Measurements from ENCODE around the gene STK32A.

STK32A gene

DNA sequence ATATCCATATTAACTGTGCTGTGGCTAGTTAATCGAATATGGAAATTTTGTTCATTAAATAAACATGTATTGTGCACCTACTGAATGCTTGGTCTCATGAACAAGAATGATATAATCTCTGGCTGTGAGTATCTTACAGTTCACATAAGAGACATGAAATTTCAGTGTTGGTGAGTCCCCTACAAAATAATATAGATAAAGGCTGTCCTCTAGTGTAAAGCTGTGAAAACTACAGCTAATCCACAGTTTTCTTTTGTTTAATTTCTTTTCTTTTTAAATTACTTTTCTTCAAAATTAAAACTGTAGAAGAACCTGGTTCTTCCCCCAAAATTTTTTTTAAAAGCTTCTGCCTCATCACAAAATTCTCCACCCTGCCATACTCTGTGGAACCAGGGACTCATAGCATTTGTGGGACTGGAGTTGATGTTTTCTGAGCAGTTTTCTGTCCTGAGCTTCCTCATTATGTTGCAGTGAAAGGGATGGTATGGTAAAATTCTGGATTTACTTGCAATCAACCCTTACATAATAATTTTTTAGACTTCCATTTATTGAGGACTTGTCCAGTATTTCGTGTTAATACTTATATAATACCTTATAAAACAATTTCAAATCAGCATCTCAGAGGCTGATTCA lies 135.0 kb downstream of the STK32A start:
- DNase-seq (no peak), ATAC-seq (ENCODE audit: insufficient read depth, low read depth) (no peak)
- Histone ChIP-seq H3K9ac (ENCODE audit: low read depth, low read length) (no peak overlapping the region), H4K20me1 (ENCODE audit: insufficient read depth, low read length) (no peaks in the 10 kb centered on the region), H3K79me2 (ENCODE audit: insufficient read depth, low read length) (no peaks in the 10 kb centered on the region), H3K27ac (ENCODE audit: low read length) (no peak overlapping the region), H3K27me3 (ENCODE audit: insufficient read depth, low read length, poor library complexity) (no peaks in the 10 kb centered on the region), H3K4me1 (ENCODE audit: insufficient read depth, low read length) (no peaks in the 10 kb centered on the region), H3K9me3 (ENCODE audit: insufficient read depth, low read length, severe bottlenecking) (no peaks in the 10 kb centered on the region), H2AFZ (ENCODE audit: low read depth, low read length) (no peak overlapping the region), H3K36me3 (ENCODE audit: insufficient read depth, low read length) (no peaks in the 10 kb centered on the region), H3K4me3 (ENCODE audit: low read depth in 1 of 2, low read length in 2 of 2) (no peak overlapping the region), H3K4me2 (ENCODE audit: insufficient read depth, low read length) (no peak overlapping the region)
- TF ChIP-seq, protein P1, sequence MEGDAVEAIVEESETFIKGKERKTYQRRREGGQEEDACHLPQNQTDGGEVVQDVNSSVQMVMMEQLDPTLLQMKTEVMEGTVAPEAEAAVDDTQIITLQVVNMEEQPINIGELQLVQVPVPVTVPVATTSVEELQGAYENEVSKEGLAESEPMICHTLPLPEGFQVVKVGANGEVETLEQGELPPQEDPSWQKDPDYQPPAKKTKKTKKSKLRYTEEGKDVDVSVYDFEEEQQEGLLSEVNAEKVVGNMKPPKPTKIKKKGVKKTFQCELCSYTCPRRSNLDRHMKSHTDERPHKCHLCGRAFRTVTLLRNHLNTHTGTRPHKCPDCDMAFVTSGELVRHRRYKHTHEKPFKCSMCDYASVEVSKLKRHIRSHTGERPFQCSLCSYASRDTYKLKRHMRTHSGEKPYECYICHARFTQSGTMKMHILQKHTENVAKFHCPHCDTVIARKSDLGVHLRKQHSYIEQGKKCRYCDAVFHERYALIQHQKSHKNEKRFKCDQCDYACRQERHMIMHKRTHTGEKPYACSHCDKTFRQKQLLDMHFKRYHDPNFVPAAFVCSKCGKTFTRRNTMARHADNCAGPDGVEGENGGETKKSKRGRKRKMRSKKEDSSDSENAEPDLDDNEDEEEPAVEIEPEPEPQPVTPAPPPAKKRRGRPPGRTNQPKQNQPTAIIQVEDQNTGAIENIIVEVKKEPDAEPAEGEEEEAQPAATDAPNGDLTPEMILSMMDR (IDR thresholded peaks at IDR 0.05; ENCODE audit: borderline replicate concordance, extremely low read depth, low read length, poor library complexity, severe bottlenecking) = peak; percentile 21
- no peak for TF ChIP-seq EZH2 (IDR thresholded peaks at IDR 0.05; ENCODE audit: borderline replicate concordance, low read depth, low read length, severe bottlenecking)

DNA sequence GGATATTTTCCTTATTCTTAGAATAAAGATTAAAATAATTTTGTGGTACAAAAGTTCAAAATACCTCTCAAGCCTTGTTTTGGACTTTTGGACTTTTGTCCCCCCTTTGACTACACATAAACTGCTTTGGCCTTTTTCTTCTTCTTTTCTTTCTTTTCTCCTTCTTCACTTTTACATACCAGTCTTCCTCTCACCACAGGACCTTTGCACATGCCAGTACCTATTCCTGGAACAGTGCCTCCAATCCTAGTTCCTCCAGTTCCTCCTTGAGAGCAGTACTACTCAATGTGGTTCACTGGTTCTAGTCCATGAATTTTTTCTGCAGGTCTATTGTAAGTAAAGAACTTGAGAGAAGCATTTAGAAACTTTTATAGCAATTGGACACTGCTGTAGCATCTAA lies 136.5 kb downstream of the STK32A start:
- no peaks in the 10 kb centered on the region for H3K27me3 ChIP-seq (ENCODE audit: insufficient read depth, low read length, poor library complexity)
- no peaks in the 10 kb centered on the region for H3K36me3 ChIP-seq (ENCODE audit: insufficient read depth, low read length)
- no peak for TF ChIP-seq EZH2 (IDR thresholded peaks at IDR 0.05; ENCODE audit: borderline replicate concordance, low read depth, low read length, severe bottlenecking)
- TF ChIP-seq, protein P1 (IDR thresholded peaks at IDR 0.05; ENCODE audit: borderline replicate concordance, extremely low read depth, low read length, poor library complexity, severe bottlenecking) = no peak
- no peaks in the 10 kb centered on the region for H3K4me1 ChIP-seq (ENCODE audit: insufficient read depth, low read length)
- no peak overlapping the region for H3K4me2 ChIP-seq (ENCODE audit: insufficient read depth, low read length)
- no peaks in the 10 kb centered on the region for H3K9me3 ChIP-seq (ENCODE audit: insufficient read depth, low read length, severe bottlenecking)
- no peak overlapping the region for H3K9ac ChIP-seq (ENCODE audit: low read depth, low read length)
- no peak for ATAC-seq (ENCODE audit: insufficient read depth, low read depth)
- no peaks in the 10 kb centered on the region for H3K79me2 ChIP-seq (ENCODE audit: insufficient read depth, low read length)
- no peak overlapping the region for H3K27ac ChIP-seq (ENCODE audit: low read length)
- no peak overlapping the region for H2AFZ ChIP-seq (ENCODE audit: low read depth, low read length)
- no peaks in the 10 kb centered on the region for H4K20me1 ChIP-seq (ENCODE audit: insufficient read depth, low read length)
- no peak for DNase-seq
- no peak overlapping the region for H3K4me3 ChIP-seq (ENCODE audit: low read depth in 1 of 2, low read length in 2 of 2)

DNA sequence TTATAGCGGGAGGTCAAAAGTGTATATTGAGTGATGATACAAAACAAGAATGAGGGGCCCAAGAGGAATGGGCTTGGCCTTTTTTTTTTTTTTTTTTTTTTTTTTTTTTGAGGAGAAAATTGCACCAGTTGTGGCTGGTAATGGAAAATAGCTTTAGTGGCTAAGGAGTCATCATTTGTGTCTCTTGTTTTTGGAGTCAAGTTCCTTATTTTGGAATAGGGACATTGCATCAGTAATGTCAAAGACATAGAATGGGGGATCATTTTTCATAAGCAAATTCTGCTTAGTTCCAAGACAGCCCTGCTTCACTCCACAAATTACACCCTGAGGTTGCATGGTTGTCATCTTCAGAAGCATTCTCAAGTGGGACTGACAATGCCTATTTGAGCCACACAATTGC lies 137.4 kb downstream of the STK32A start:
- Histone ChIP-seq H3K27ac (ENCODE audit: low read length) (no peak overlapping the region), H3K4me2 (ENCODE audit: insufficient read depth, low read length) (no peak overlapping the region), H3K4me1 (ENCODE audit: insufficient read depth, low read length) (no peaks in the 10 kb centered on the region), H3K9me3 (ENCODE audit: insufficient read depth, low read length, severe bottlenecking) (no peaks in the 10 kb centered on the region), H3K4me3 (ENCODE audit: low read depth in 1 of 2, low read length in 2 of 2) (no peak overlapping the region), H3K36me3 (ENCODE audit: insufficient read depth, low read length) (no peaks in the 10 kb centered on the region), H3K79me2 (ENCODE audit: insufficient read depth, low read length) (no peaks in the 10 kb centered on the region), H2AFZ (ENCODE audit: low read depth, low read length) (no peak overlapping the region), H4K20me1 (ENCODE audit: insufficient read depth, low read length) (no peaks in the 10 kb centered on the region), H3K9ac (ENCODE audit: low read depth, low read length) (no peak overlapping the region), H3K27me3 (ENCODE audit: insufficient read depth, low read length, poor library complexity) (no peaks in the 10 kb centered on the region)
- DNase-seq = no peak
- TF ChIP-seq EZH2 (IDR thresholded peaks at IDR 0.05; ENCODE audit: borderline replicate concordance, low read depth, low read length, severe bottlenecking) = no peak
- TF ChIP-seq, protein P1 (IDR thresholded peaks at IDR 0.05; ENCODE audit: borderline replicate concordance, extremely low read depth, low read length, poor library complexity, severe bottlenecking) = no peak
- ATAC-seq (ENCODE audit: insufficient read depth, low read depth) = no peak

Measured in DND-41 (cell line).